Colonic mucosa (tissue), 4 donors: ENCODE measurements around the gene PLPP4. TPM values are rescaled to one million over a fixed set of nuclear protein-coding genes. Genes with fewer than 3 reads are reported as not detected.

ENCODE experiments used
- DNase-seq: peaks from one replicate; pipeline ENCODE4 v3.0.0-alpha.2; 2020
- H3K27ac ChIP-seq: fragments of 200-600 bp; one replicate; pipeline ENCODE4 v1.8.0; 2021
- H3K27me3 ChIP-seq: fragments of 200-600 bp; one replicate; pipeline ENCODE4 v1.8.0; 2021
- H3K36me3 ChIP-seq: fragments of 200-600 bp; one replicate; pipeline ENCODE4 v1.8.0; 2021
- H3K4me1 ChIP-seq: fragments of 200-600 bp; one replicate; pipeline ENCODE4 v1.8.0; 2021; ENCODE audit warnings: mild to moderate bottlenecking
- H3K4me3 ChIP-seq: fragments of 200-600 bp; one replicate; pipeline ENCODE4 v1.8.0; 2021
- H3K9ac ChIP-seq, 2 donors: one replicate each; pipeline ENCODE4 v1.7.0; 2013; ENCODE audit warnings: control low read depth in 2 of 2, low read depth in 2 of 2, low read length in 2 of 2
- H3K9me3 ChIP-seq: fragments of 200-600 bp; one replicate; pipeline ENCODE4 v1.8.0; 2021
- intact Hi-C: fragments of 100-400 bp; cut with DNase I; formaldehyde crosslinking; loops from one replicate; pipeline ENCODE4 v1.14.1; 2022
- total RNA-seq, 2 donors: library from RNA; stranded (reverse); fragmentation: NEBNext Ultra II Directional in 1 of 2; extraction: Animal tissue kit (Norgen Biotek cat#: 25700) in 1 of 2; gene quantifications; one replicate each; pipeline ENCODE4 v1.2.1, GENCODE V29; 2021
- TF ChIP-seq, protein P1 (sequence below): fragments of 200-600 bp; IDR thresholded peaks from one replicate; pipeline ENCODE4 v1.8.0; 2022; ENCODE audit warnings: antibody characterized with exemption, mild to moderate bottlenecking
- donor health status: healthy.
- donor health status: DM: no; HTN: no; CAD: no.
- donor health status: DM: no; HTN: no; CAD: no.

The PLPP4 gene
- total RNA-seq, 2 donors from 2014 or later, result 0.61 TPM; not detected in 1

DNA sequence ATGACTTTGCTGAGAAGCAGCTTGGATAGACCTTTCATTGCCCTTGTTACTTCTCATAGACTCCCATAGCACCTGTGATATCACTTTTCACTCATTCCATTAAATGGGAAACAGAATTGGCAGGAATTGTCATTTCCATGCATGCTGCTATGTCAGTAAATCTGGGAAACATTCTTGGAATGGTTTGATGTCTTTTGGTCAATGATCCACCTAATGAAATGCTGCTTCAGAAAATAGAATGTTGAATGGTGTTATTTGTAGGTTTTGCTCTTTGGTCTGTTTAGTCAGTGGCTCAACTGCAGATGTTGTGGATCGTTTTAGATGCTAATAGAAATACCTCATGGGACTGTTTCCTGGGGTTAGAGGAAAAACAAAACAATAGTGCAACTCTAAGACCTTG is 127.8 kb downstream of the PLPP4 start:
- Histone ChIP-seq H3K9ac (no peak overlapping the region), H3K9me3 (no peaks in the 10 kb centered on the region), H3K36me3 (no peaks in the 10 kb centered on the region), H3K4me3 (no peak overlapping the region), H3K27ac (no peak overlapping the region), H3K27me3 (no peaks in the 10 kb centered on the region), H3K4me1 (no peaks in the 10 kb centered on the region)
- intact Hi-C loops, result no loop called here
- TF ChIP-seq, protein P1, sequence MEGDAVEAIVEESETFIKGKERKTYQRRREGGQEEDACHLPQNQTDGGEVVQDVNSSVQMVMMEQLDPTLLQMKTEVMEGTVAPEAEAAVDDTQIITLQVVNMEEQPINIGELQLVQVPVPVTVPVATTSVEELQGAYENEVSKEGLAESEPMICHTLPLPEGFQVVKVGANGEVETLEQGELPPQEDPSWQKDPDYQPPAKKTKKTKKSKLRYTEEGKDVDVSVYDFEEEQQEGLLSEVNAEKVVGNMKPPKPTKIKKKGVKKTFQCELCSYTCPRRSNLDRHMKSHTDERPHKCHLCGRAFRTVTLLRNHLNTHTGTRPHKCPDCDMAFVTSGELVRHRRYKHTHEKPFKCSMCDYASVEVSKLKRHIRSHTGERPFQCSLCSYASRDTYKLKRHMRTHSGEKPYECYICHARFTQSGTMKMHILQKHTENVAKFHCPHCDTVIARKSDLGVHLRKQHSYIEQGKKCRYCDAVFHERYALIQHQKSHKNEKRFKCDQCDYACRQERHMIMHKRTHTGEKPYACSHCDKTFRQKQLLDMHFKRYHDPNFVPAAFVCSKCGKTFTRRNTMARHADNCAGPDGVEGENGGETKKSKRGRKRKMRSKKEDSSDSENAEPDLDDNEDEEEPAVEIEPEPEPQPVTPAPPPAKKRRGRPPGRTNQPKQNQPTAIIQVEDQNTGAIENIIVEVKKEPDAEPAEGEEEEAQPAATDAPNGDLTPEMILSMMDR, result no peak
- DNase-seq, result no peak

DNA sequence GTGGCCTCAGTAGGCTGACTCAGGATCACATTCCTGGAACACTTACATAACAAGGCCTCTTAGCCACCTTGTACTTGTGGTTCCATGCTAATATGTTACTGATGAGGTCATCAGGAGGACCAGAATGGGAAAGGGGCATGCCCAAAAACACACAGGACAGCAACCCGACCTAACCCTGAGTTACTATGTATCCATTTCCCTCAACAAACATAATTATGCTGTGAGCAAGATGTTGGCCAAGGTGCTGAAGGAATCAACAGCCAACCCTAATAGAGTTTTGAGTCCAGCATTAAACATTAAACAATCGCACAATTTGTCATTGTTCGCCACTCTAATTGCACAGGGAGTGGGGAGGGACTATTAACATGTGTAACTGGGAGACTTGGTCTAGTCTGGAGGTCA is 129.4 kb downstream of the PLPP4 start:
- intact Hi-C loops, result no loop called here
- TF ChIP-seq, protein P1, result no peak
- H3K27ac ChIP-seq, result no peak overlapping the region
- H3K27me3 ChIP-seq, result no peaks in the 10 kb centered on the region
- H3K4me1 ChIP-seq, result no peaks in the 10 kb centered on the region
- H3K9me3 ChIP-seq, result no peaks in the 10 kb centered on the region
- no peaks in the 10 kb centered on the region for H3K36me3 ChIP-seq
- no peak overlapping the region for H3K9ac ChIP-seq
- H3K4me3 ChIP-seq, result no peak overlapping the region
- no peak for DNase-seq

DNA sequence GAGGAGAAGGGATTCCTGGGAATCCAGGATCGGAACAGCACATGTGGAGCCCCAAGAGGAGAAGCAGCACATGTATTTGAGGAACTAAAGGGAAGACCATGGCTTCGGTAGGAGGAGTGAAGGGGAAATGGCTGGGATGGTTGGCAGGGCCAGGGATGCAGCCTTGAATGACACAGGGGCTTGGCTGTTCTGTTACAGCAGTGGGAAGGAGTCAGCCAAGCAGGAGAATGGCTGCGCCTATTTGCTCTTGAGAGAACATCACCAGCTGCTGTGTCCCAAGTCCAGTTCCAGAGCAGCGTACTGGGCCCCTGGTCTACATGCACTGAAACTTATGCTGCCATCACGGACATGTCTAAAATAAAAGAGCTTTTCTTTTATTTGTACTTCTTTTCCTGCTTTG is 130.0 kb downstream of the PLPP4 start:
- Histone ChIP-seq H3K9me3 (no peaks in the 10 kb centered on the region), H3K36me3 (no peaks in the 10 kb centered on the region), H3K9ac (no peak overlapping the region), H3K27ac (no peak overlapping the region), H3K27me3 (no peaks in the 10 kb centered on the region), H3K4me3 (no peak overlapping the region), H3K4me1 (no peaks in the 10 kb centered on the region)
- TF ChIP-seq, protein P1, result no peak
- intact Hi-C loops, result no loop called here
- no peak for DNase-seq

DNA sequence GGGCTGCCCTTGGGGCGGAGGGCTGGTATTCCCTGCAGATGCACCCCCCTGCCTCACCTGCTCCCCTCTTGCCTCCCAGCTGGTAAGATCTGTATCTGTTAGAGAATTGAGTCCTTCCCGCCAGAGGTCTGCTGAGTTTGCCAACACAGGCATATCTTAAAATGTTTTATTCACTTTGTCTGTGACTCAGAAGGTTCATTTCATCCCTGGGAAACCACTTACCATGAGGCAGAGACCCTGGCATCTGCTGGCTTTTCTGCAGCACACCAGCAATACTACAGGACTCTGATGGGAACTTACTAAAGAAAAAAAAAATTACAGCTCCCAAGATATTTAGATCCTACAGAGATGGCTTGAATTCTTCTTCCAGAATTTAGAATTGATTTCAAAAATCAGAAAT is 131.3 kb downstream of the PLPP4 start:
- H3K4me3 ChIP-seq, result no peak overlapping the region
- no peaks in the 10 kb centered on the region for H3K36me3 ChIP-seq
- no peak for DNase-seq
- TF ChIP-seq, protein P1, result no peak
- H3K4me1 ChIP-seq, result no peaks in the 10 kb centered on the region
- H3K9me3 ChIP-seq, result no peaks in the 10 kb centered on the region
- no peaks in the 10 kb centered on the region for H3K27me3 ChIP-seq
- H3K27ac ChIP-seq, result no peak overlapping the region
- intact Hi-C loops, result no loop called here
- H3K9ac ChIP-seq, result no peak overlapping the region

DNA sequence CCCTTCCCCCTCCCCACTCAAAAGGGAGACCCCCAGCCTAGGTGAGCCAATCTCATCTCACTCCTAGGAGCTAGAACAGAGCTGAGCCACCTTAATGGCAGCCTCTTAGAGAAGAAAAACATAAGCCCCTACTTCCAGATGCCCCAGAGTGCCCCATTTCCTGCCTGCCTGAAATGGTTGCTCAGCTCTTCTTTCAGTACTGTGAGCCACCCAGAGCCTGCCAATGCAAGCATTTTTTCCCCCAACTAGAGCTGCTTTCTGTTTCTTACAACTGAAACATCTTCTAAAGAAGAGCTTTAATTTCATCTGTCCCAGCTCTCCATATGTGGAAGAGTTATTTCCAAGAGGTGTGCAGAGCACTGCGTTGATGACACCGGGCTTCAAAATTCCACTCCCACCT is 136.7 kb downstream of the PLPP4 start:
- TF ChIP-seq, protein P1, result no peak

DNA sequence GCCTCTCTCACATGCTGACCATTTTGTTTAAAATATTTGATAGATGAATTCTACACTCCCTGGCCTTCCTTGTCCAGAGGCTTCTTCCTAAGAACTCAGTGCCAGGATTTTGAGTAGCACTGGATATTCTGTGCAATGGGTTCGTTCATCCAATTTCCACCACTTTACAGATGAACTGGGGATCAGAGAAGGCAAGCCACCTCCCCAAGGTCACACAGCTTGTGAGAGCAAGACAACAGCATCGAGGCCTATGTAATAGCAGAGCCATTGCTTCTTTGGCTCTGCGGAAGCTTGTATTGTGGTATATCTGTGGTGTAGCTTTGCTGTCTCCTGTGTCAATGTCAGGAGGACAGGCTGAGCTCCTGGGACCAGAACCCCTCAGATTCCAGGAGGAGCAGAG is 140.9 kb downstream of the PLPP4 start:
- no peak for DNase-seq
- Histone ChIP-seq H3K9me3 (no peaks in the 10 kb centered on the region), H3K27me3 (no peaks in the 10 kb centered on the region), H3K36me3 (no peaks in the 10 kb centered on the region), H3K9ac (no peak overlapping the region), H3K4me3 (no peak overlapping the region), H3K4me1 (no peaks in the 10 kb centered on the region), H3K27ac (no peak overlapping the region)
- TF ChIP-seq, protein P1, result no peak
- intact Hi-C loops, result no loop called here

More for the DNA sequence above, 136.7 kb downstream of the PLPP4 start:
- Histone ChIP-seq H3K4me3 (no peak overlapping the region), H3K36me3 (no peaks in the 10 kb centered on the region), H3K9ac (no peak overlapping the region), H3K27me3 (no peaks in the 10 kb centered on the region), H3K27ac (no peak overlapping the region), H3K9me3 (no peaks in the 10 kb centered on the region), H3K4me1 (no peaks in the 10 kb centered on the region)
- DNase-seq, result no peak
- intact Hi-C loops, result no loop called here
